Stimulated activated CD4-positive, alpha-beta T cell treated with anti-CD3 and anti-CD28 coated beads, Interleukin-4, amount 100 ng/mL, for 4 hours (primary cell): ENCODE measurements around the gene A1BG.
"Not testable (repeated sequence)": the region's sequence is repeated elsewhere in the genome, so short reads cannot be mapped to it uniquely, and the experiment has no call there.

ENCODE experiments used
- DNase-seq, 2 experiments: peaks; one replicate each; pipeline ENCODE4 v3.0.0-alpha.2; 2020

A1BG gene

GRCh38 chr19:58356766-58357480, 3.6 kb upstream of the A1BG start:
- no peak for DNase-seq

- peak; percentile 22 to 31 for DNase-seq
Observed at GRCh38 chr19:58355908-58356765, 2.8 kb upstream of the A1BG start.

GRCh38 chr19:58355215-58355796, 2.0 kb upstream of the A1BG start:
- no peak for DNase-seq

GRCh38 chr19:58354478-58355030, 1.3 kb upstream of the A1BG start:
- DNase-seq: no peak

GRCh38 chr19:58353717-58354477, 605 bp upstream of the A1BG start:
- DNase-seq: no peak

- no peak for DNase-seq
Observed at GRCh38 chr19:58351990-58352755, 1.1 kb downstream of the A1BG start.

- no peak for DNase-seq
Observed at GRCh38 chr19:58351558-58351878, 1.8 kb downstream of the A1BG start.

- DNase-seq: no peak
Observed at GRCh38 chr19:58350871-58351557, 2.3 kb downstream of the A1BG start.

GRCh38 chr19:58350001-58350861, 3.1 kb downstream of the A1BG start:
- DNase-seq: no peak

- DNase-seq: no peak
Observed at GRCh38 chr19:58349590-58349989, 3.7 kb downstream of the A1BG start.

- DNase-seq: not testable (repeated sequence)
Observed at GRCh38 chr19:58348080-58348479, 5.2 kb downstream of the A1BG start.

GRCh38 chr19:58346961-58347929, 6.0 kb downstream of the A1BG start:
- peak; percentile 51 to 64 for DNase-seq

- DNase-seq: no peak
Observed at GRCh38 chr19:58345558-58345957, 7.7 kb downstream of the A1BG start.

- DNase-seq: no peak
Observed at GRCh38 chr19:58338825-58339558, 14.3 kb downstream of the A1BG start.

- DNase-seq: no peak
Observed at GRCh38 chr19:58338336-58338735, 15.0 kb downstream of the A1BG start.

- no peak for DNase-seq
Observed at GRCh38 chr19:58336820-58337219, 16.5 kb downstream of the A1BG start.

- no peak for DNase-seq
Observed at GRCh38 chr19:58336216-58336615, 17.1 kb downstream of the A1BG start.

GRCh38 chr19:58335630-58336029, 17.7 kb downstream of the A1BG start:
- no peak for DNase-seq
